ENCODE data around the gene BMPR1B.

DNA sequence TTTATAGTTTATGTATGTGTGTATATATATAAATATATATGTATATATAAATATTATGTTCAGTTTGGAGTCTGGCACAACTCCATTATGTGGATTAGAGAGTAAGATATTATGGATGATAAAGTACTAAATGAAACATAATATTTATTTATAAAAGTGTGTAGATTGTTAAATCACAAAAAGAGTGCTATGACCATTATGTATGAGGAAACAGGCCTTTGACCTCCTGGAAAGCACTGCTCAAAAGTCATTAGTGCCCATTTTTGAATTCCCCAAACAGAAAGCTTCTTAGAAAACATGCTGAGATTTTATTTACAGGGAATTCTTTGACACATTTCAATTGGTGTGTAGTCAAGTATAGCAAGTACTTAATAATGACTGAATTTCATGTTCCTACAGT lies 399.8 kb downstream of the BMPR1B start:
- TF ChIP-seq, protein P1, sequence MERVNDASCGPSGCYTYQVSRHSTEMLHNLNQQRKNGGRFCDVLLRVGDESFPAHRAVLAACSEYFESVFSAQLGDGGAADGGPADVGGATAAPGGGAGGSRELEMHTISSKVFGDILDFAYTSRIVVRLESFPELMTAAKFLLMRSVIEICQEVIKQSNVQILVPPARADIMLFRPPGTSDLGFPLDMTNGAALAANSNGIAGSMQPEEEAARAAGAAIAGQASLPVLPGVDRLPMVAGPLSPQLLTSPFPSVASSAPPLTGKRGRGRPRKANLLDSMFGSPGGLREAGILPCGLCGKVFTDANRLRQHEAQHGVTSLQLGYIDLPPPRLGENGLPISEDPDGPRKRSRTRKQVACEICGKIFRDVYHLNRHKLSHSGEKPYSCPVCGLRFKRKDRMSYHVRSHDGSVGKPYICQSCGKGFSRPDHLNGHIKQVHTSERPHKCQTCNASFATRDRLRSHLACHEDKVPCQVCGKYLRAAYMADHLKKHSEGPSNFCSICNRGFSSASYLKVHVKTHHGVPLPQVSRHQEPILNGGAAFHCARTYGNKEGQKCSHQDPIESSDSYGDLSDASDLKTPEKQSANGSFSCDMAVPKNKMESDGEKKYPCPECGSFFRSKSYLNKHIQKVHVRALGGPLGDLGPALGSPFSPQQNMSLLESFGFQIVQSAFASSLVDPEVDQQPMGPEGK (CRISPR knock-in tag; IDR thresholded peaks at IDR 0.05; ENCODE audit: borderline replicate concordance) = no peak
- TF ChIP-seq SP1 (CRISPR knock-in tag; IDR thresholded peaks at IDR 0.05) (no peak), POLR2AphosphoS2 (IDR thresholded peaks at IDR 0.05; ENCODE audit: low read length) (no peak), NFRKB (IDR thresholded peaks at IDR 0.05; ENCODE audit: low read depth) (no peak), EP300 (IDR thresholded peaks at IDR 0.05; ENCODE audit: low read length) (no peak), PRPF4 (IDR thresholded peaks at IDR 0.05; ENCODE audit: insufficient read depth, low read depth, low read length, poor library complexity, severe bottlenecking) (no peak), SMC3 (conservative IDR thresholded peaks at IDR 0.05; ENCODE audit: insufficient read depth, low read depth, low read length) (no peak), SMARCC2 (IDR thresholded peaks at IDR 0.05; ENCODE audit: low read depth) (no peak), SMAD1 (IDR thresholded peaks at IDR 0.05; ENCODE audit: low read depth, low read length, partially characterized antibody) (no peak)
- TF ChIP-seq, protein P2, sequence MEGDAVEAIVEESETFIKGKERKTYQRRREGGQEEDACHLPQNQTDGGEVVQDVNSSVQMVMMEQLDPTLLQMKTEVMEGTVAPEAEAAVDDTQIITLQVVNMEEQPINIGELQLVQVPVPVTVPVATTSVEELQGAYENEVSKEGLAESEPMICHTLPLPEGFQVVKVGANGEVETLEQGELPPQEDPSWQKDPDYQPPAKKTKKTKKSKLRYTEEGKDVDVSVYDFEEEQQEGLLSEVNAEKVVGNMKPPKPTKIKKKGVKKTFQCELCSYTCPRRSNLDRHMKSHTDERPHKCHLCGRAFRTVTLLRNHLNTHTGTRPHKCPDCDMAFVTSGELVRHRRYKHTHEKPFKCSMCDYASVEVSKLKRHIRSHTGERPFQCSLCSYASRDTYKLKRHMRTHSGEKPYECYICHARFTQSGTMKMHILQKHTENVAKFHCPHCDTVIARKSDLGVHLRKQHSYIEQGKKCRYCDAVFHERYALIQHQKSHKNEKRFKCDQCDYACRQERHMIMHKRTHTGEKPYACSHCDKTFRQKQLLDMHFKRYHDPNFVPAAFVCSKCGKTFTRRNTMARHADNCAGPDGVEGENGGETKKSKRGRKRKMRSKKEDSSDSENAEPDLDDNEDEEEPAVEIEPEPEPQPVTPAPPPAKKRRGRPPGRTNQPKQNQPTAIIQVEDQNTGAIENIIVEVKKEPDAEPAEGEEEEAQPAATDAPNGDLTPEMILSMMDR (IDR thresholded peaks at IDR 0.05 in 2 of 3, conservative IDR thresholded peaks at IDR 0.05 in 1 of 3; ENCODE audit: insufficient read depth in 2 of 3, low read depth in 1 of 3, low read length in 3 of 3) = no peak
- TF ChIP-seq, protein P3, sequence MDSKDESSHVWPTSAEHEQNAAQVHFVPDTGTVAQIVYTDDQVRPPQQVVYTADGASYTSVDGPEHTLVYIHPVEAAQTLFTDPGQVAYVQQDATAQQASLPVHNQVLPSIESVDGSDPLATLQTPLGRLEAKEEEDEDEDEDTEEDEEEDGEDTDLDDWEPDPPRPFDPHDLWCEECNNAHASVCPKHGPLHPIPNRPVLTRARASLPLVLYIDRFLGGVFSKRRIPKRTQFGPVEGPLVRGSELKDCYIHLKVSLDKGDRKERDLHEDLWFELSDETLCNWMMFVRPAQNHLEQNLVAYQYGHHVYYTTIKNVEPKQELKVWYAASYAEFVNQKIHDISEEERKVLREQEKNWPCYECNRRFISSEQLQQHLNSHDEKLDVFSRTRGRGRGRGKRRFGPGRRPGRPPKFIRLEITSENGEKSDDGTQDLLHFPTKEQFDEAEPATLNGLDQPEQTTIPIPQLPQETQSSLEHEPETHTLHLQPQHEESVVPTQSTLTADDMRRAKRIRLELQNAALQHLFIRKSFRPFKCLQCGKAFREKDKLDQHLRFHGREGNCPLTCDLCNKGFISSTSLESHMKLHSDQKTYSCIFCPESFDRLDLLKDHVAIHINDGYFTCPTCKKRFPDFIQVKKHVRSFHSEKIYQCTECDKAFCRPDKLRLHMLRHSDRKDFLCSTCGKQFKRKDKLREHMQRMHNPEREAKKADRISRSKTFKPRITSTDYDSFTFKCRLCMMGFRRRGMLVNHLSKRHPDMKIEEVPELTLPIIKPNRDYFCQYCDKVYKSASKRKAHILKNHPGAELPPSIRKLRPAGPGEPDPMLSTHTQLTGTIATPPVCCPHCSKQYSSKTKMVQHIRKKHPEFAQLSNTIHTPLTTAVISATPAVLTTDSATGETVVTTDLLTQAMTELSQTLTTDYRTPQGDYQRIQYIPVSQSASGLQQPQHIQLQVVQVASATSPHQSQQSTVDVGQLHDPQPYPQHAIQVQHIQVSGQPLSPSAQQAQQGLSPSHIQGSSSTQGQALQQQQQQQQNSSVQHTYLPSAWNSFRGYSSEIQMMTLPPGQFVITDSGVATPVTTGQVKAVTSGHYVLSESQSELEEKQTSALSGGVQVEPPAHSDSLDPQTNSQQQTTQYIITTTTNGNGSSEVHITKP (IDR thresholded peaks at IDR 0.05; ENCODE audit: partially characterized antibody) = no peak
